GM19351 (cell line): ENCODE results near the gene CLIC1.

Experiments
- ATAC-seq: cut with Tn5 transposase; IDR thresholded peaks from one replicate; pipeline ENCODE4 v1.9.1; 2021; ENCODE audit warnings: mild to moderate bottlenecking, moderate library complexity; ENCODE audit not compliant: unreplicated experiment

Gene CLIC1

DNA sequence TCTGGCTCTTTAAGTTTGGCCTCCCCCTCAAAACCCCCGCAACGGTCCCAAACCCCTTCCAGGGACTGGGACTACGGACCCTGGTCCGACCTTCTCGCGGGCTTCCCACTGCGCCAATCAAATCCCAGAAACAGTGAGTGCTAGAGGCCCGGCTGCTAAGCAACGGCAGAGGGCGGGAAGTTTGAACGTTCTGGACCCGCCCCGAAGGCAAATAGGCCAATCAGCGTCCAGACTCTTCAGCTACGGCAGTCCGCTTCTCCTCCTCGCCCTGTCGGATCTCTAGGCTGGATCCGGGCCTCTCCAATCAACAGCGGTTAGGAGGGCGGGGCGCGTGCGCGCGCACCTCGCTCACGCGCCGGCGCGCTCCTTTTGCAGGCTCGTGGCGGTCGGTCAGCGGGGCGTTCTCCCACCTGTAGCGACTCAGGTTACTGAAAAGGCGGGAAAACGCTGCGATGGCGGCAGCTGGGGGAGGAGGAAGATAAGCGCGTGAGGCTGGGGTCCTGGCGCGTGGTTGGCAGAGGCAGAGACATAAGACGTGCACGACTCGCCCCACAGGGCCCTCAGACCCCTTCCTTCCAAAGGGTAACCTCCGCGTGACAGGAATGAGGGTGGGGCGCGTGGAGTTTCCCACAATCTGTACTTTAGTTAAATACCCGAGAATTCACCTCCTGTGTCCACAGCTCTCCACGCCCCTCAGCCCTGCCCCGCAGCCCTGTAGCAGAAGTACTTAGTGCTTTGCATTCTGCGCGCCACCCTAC is 3.5 kb upstream of the CLIC1 start, which contains the start of gene MSH5:
TSS of gene MSH5 (plus strand) at position 367 of the 758 bp plus-strand sequence. CDS start 462 bp downstream, outside the sequence.
- peak; percentile 73 for ATAC-seq

DNA sequence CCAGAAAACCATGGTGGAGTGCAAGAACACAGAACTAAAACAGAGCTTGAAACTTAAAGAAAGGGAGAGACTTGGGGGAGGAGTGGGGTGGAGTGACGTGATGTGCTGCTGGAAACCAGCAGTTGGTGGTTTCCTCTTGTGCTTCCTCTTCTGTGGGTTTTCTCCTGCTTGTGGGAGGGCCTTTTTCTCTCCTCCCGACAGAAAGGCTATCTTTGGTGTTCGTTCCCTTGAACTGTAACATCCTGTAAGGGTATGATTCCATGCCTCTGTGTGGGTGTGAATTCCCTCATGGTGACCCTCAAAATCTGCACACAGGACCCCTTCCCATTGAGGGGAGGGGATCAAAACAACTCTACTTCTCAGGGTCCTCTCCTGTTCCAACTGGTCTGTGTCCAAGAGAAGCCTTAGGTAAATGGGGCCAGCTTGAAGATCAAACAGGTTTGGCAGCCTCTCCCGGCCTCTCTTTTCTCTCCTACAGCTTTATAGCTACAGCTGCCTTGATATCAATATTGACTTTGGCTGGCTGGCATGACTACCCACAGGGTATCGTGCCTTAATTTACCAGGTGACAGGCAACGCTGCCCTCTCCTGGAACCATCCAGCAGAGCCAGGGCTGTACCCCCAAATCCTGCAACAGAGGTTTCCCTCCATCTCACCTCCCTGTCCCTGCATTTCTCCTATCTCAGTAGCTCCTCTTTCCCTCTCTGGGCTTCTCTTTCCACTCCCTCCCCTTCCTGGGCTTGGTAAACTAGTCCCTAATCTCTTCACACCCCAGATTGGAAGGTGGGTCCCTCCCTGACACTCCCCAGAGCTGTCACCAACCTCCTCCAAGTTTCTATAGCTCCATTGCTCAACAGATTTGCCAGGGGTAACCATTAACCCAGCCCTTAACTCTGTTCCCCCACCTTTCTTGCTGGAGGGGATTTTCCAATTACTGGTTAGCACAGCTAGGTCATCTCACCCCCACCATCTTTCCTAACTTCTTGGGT is 2.0 kb upstream of the CLIC1 start:
- no peak for ATAC-seq

DNA sequence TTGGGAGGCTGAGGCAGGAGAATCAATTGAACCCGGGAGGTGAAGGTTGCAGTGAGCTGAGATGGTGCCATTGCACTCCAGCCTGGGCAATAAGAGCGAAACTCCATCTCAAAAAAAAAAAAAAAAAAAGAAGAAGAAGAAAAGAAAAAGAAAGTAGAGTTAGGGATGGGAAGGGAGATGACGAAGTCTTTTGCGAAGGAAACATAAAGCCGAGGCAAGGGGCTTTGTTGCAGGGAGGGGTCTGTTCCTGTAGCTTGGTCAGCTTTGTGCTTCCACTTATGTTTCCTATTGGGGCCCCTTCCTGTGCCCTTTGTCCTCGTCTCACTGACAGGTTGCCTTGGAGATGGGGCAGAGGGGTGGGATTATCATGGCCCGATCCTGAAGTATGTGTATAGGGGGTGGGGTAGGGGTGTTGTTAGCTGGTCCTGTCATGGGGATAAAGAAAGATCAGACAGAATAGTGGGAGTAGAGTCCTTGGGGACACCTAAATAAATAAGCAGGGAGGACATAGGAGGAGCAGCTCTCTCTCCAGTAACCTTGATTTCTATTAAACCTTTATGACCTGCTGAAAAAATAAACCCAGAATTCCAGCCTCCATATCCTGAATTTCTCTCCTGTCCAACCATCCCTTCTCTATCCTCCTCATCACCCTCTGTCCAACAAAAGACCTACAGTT is 1.1 kb upstream of the CLIC1 start:
- no peak for ATAC-seq

DNA sequence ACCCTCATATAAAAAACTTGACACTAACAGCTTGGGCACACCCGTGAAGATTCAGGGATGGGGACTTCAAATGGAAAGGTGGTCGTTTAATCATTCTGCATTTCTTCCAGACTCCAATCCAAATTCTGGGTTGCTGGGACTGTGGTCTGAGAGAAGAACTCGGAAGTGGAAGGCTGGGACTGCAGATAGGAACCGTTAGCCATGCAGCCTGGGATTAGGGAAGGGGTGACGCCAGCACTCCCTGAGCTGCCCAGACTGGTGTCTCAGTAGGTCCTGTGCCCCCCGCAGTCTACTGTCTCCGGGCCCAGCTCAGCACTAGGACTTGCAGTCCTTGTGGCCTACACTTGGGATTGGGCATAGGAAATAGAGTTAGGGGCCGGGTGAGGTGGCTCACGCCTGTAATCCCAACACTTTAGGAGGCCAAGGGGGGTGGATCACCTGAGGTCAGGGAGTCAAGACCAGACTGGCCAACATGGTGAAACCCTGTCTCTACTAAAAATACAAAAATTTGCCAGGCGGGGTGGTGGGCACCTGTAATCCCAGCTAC is 511 bp upstream of the CLIC1 start:
- no peak for ATAC-seq

DNA sequence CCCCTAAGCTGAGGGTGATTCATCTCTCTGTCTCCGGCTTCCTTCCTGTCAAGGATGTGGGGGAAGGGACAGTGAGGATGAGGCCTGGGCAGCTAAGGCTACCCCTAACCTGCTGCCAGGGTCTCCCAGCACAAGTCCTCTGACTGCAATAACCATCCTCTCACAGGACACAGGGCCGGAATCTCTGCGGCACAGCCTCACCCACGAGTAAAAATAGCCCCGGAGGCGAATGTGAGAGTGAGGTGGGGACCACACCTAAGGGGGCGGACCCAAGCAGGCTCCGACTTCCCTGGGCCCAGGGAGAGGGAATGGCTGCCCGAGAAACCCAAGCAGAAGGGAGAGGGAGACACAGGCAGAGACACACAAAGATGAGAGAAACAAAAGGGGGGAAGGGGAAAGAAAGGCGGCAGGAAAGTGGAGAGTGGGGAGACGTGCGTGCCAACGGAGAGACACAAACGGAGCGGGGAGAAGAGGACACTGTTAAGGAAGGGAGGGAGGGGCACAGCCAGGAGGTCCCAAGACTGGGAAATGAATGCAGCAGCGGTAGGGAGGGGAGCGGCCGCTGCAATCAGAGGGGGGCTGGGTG is 1.4 kb downstream of the CLIC1 start:
- ATAC-seq = peak; percentile 36

DNA sequence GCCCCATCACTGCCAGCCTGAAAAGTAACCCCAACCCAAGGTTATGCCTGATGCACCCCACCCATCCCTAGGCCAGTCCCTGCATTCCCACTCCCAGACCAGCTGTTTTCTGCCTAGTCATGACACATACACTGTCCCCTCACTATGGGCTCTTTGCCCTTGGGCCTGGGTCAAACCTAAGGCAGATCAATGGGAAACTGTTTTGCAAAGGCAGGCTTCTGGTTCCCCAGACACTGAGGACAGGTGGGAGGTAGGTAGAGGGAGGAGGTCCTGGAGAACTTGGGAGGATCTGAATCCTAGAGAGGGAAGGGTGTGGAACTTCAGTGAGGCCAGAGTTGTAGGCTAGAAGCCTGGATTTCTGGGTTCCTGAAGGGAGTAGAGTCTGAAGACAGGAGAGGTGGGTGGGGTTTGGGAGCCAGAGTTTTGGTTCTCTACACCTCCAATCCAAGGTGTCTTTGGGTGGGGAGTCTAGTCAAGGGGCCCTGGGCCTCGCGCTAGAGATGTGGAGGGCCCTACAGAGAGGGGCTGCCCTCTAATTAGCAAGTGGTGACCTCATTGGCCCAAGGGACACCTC is 2.0 kb downstream of the CLIC1 start:
- no peak for ATAC-seq

DNA sequence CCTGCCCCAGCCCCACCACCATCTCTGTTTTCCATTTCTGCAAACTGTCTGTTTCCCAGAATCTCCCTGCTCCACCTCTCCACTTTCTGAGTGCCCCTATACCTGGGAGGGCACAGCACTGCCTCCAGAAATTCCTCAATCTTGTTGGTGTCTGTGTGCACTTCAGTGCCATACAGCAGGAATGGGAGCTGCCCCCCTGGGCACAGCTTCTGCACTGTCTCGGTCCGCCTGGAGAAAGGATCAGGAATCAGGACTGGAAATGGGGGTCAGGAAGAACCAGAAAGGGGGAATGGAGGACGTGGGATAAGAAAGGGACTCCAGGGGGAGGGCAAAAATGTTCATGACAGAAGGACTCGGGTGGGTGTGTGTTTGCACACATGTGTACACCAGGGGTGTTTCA is 2.6 kb downstream of the CLIC1 start:
- ATAC-seq = no peak

DNA sequence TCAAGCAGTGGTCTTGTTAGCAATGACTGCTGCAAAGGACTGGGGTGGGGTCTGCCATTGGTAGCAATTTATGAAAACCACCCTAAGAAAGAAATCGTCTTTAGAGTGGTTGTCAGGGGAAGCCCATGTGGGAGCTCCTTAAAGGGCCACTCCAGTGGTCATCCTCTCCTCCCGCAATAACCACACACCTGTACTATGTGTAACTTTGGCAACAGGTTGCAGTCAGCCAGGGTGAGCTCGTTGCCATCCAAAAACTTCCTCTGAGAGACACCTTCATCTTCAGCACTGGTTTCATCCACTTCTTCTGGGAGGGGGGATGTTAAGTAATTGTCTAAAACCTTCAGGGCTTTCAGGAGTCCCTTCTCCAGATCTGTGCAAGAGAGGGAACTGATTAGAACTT is 4.3 kb downstream of the CLIC1 start:
- ATAC-seq = no peak

DNA sequence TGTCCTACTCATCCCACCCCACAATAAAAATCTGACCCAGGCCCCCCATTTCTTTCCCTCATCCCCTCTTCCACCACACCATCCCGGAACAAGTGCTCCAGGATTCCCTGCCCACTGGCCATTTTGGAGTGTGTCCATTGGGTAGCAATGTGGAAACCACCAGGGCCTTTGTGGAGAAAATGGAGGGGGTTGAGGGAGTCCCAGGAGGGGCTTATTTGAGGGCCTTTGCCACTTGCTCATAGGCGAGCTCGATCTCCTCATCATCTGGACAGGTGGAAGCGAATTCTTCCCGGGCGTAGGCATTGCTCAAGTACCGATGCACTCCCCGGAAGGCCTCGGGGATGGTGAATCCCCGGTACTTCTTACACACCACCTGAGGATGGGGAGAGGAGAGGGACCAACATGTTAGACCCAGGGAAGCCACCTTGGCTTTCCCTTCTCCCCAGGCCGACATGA is 5.7 kb downstream of the CLIC1 start:
- no peak for ATAC-seq

DNA sequence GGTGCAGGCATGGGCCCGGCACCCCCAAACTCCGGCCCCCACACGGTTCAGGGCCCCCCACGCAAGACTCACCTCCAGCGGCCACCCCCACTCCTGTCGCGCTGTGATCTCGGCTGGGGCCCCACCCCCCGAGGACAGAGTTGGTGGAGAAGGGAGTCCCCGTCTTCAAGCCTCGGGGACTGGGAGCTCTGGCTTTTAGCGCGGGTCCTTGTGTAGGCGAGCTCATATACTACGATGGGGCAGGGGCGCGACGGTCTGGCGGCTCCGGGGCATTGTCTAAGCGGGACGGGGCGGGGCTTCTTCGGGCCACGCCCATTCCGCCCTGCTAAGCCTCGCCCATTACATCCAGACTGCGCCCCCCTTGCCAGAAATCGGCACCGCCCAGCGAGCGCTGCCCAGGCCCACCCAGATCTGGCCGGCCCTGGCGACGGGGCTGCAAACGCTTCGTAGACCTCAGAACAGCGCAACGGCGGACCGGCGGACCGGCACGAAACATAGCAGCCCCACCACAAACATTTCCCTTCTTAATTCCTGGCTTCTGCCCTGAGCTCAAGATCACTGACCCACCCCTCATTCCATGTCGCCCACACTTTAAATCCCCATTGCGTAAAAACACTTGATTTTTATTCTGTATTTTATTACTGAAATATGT is 6.2 kb downstream of the CLIC1 start:
- ATAC-seq = no peak

DNA sequence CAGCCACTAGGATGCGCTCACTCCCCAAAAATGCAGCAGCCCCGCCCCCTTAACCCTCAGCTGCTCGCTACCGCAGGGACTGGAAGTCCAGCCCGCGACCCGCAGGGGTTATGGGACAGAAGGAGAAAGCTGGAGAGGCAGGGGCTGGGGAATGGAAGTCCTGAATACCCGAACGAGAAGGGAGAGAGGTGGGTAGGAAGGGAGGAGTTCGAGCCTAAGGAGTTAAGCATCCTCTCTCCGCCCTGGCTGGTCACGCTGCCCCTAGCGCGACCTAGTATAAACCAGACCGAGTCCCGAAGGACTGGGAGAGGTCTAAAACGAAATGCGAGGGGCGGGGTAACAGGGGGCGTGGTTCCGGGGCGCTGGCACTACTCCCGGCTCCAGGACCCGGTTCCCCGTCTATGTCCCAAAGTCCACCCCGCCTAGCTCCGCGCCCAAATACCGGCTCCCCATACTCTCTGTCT is 6.8 kb downstream of the CLIC1 start:
- no peak for ATAC-seq

DNA sequence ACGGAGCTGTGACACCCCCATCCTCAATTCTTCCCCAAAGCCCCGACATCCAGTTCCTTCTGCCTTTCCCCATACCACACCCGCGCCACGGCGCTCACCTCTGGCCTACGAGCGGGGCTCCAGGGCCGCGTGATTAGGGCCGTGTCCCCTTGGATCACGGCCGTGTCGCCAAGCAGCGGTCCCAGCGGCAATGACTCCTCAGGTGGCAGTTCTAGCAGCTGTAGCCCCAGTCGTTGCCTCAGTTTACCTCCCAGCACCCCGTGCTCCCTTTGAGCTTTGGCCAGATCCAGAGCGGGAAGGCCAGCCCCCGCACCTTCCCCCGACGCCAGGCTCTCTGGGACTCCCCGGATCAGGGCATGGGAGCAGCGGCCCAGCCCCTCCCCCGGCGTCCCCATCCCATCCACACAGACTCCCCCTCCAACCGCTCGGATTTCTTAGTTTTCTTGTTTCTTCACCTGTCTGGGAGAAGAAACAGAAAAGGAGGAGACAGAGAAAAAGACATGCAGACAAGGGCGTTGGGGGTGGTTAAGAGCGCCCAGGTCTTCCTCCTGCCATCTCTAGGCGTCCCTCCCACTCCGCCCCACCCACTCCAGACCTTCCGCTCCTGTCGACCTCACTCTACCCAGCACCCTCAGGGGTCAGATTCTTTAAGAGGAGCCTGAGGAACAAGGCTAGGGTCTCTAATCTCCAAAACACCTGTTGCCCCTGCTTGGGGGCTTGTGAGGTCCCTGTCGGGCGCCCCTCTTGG is 7.4 kb downstream of the CLIC1 start, which contains the start of gene DDAH2:
TSS of gene DDAH2 (minus strand) at position 533 of the 748 bp plus-strand sequence. CDS start at position 395, 138 bp downstream.
- ATAC-seq = no peak

DNA sequence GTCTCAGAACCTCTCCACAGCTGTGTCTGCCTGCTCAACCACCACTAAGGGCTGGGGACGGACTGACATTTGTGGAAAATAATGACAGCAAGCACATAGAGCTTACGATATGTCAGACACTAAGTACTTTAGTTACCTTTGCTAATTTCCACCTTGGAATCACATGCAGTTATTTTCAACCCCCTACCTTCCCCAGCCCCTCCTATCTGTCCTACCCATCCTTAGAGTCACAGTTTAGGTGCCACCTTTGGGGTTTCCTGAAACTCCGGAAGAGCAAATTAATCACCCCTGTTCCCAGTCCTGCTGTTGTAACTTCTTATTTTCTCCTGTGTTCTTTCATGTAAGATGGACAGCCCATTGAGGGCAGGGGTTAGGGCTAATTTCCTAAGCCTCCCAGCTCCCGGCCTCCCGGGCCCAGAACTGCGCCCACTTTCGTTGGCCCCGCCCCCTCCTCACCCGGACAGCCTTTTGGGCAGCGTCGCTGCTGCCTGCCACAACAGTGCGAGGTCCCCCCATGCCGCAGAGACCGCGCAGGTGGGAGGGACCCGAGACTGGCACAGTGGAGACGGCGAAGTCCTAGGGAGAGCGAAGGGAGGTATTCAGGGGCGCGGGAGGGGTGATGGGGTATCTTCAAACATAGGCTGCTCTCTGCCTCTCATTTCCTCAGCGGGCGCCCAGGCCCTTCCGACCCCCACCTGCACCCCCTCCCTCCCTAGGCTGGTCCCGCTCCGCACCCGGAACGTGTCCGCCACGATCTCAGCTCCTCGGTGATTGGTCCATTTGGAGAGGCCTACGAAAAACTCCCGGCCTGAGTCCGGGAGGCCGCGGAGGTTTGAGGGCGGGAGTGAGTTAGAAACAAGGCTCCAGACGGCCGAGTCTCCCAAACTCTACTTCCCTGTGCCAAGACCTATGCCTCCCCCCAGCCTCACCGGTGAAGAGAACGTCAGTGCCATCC is 8.3 kb downstream of the CLIC1 start:
- ATAC-seq = no peak

DNA sequence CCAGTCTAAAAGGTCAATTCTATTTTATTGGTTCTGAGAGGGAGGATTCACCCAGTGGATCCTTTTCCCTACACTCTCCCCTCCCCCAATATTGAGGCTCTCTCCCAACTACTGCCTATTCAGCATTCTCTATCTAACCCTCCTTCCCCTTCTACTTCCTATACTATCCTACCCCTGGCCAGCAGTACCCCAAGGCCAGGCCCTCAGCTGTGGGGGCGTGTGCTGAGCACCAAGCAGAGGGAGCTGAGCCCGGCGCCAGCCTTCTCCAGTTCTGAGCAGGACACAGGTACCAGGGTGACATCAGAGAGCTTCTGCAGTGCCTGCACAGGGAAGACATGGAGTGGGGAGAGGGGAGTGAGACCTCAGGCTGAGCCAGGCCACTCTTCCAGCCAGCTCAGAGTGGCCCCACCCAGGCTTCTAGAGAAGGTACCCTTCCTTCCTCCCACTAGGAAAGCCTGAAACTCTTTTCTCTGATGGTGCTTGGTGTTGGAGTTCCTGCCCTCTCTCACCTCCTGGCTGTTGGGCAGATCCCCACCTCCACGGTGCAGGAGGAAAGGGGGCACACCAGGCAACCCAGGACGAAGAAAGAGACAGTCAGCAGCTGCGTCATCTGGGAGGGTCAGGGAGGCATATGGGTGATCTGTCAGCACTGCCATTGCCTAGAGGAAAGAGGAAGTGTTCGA is 9.2 kb downstream of the CLIC1 start:
- ATAC-seq = peak; percentile 73

DNA sequence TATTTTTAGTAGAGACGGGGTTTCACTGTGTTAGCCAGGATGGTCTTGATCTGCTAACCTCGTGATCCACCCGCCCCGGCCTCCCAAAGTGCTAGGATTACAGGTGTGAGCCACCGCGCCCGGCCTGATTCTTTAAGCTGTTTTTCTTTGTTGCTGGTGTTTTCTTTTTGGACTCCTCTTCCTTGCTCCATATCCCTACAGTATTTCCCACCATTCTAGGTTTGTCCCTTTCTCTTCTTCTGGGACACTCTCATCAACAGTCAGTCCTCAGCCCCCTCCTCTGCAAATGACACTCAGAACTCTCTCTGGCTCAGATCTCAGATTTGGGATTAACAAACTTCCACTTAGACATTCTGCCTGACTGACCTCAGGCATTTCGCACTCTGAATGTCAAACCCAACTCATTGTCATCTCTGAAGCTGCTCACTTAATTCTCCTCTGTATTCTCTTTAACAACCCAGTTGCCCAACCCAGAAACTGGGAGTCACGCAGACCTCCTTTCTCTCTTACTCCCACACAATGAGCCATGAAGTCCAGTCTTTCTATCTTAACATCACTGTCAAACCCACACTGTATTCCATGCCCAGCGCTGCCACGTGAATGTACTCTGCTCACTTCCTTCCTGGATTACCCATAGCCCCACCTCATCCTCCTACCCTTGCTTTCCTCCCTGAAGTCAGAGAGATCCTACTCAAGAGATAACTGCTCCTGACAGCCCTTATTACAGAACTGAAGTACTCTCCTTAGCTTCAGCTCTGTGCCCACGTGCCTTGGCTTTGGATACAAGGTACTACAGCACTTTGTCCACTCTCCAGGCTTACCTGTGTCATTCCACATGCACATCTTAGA is 10.6 kb downstream of the CLIC1 start:
- ATAC-seq = no peak
